SK-N-SH (cell line): ENCODE measurements around the gene IRAK3.

Experiments
- TAF1 ChIP-seq: IDR thresholded peaks from 2 replicates; pipeline ENCODE4 v1.6.1; 2012; ENCODE audit warnings: low read depth, mild to moderate bottlenecking, low read length, moderate library complexity, borderline replicate concordance
- TF ChIP-seq, protein P1 (sequence below): fragments of 200-600 bp; sonication (generic); IDR thresholded peaks from 2 replicates; pipeline ENCODE4 v1.6.1; 2017; ENCODE audit warnings: antibody characterized with exemption, mild to moderate bottlenecking, moderate library complexity

DNA sequence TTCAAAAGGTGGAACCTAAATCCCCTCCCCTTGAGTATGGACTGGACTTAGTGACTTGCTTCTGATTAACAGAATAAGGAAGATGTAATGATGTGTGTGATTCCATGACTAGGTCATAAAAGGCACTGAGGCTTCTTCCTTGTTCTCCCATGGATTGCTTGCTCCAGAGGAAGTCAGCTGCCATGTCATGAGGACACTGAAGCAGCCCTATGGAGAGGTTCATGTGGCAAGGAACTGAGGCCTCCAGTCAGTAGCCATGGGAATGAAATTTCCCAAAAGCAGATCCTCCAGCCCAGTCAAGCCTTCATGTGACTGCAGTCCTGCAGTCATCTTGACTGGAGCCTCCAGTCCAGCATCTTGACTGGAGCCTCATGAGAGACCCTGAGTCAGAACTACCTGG, 29.9 kb upstream of the IRAK3 start:
- TF ChIP-seq, protein P1, sequence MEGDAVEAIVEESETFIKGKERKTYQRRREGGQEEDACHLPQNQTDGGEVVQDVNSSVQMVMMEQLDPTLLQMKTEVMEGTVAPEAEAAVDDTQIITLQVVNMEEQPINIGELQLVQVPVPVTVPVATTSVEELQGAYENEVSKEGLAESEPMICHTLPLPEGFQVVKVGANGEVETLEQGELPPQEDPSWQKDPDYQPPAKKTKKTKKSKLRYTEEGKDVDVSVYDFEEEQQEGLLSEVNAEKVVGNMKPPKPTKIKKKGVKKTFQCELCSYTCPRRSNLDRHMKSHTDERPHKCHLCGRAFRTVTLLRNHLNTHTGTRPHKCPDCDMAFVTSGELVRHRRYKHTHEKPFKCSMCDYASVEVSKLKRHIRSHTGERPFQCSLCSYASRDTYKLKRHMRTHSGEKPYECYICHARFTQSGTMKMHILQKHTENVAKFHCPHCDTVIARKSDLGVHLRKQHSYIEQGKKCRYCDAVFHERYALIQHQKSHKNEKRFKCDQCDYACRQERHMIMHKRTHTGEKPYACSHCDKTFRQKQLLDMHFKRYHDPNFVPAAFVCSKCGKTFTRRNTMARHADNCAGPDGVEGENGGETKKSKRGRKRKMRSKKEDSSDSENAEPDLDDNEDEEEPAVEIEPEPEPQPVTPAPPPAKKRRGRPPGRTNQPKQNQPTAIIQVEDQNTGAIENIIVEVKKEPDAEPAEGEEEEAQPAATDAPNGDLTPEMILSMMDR: no peak
- TF ChIP-seq TAF1: no peak
